ENCODE results near the gene TCN2. TPM values are rescaled to one million over a fixed set of nuclear protein-coding genes. Genes with fewer than 3 reads are reported as not detected.

TCN2 gene
- total RNA-seq, 1 donor from 2014 or later, result 33.9 TPM

GRCh38 chr22:30635273-30636225 is 28.6 kb downstream of the TCN2 start, which contains the start of gene SLC35E4:
Gene SLC35E4 (plus strand): TSS chr22:30635781. CDS start chr22:30636451, 670 bp downstream.
- peak; percentile 94 for DNase-seq (ENCODE audit: low spot score)
- H3K9me3 Mint-ChIP-seq, result peaks cover 2% of the 10 kb centered on the region
- Histone ChIP-seq H3K27ac (no peak within 1 kb of the TSS), H3K9me3 (ENCODE audit: low read depth) (no peaks in the 10 kb centered on the region), H3K36me3 (no peaks in the 10 kb centered on the region), H3K4me3 (peak within 1 kb of the TSS; percentile 69), H2AFZ (replicated peaks) (peak within 1 kb of the TSS; percentile 90), H3K4me2 (peak within 1 kb of the TSS; percentile 96), H4K20me1 (ENCODE audit: low read depth) (no peaks in the 10 kb centered on the region), H3K4me1 (peaks cover 3% of the 10 kb centered on the region), H3K27me3 (peaks cover 8% of the 10 kb centered on the region), H3K79me2 (ENCODE audit: low read depth) (no peaks in the 10 kb centered on the region), H3F3A (ENCODE audit: low read depth) (peaks cover 15% of the 10 kb centered on the region), H3K9ac (no peak within 1 kb of the TSS)
- H3K4me3 Mint-ChIP-seq, result peak within 1 kb of the TSS; percentile 86
- peaks cover 5% of the 10 kb centered on the region for H3K36me3 Mint-ChIP-seq
- peaks cover 23% of the 10 kb centered on the region for H3K4me1 Mint-ChIP-seq
- TF ChIP-seq CTCF (IDR thresholded peaks at IDR 0.05), result peak; percentile 42
- TF ChIP-seq EZH2phosphoT487 (IDR thresholded peaks at IDR 0.05), result no peak
- TF ChIP-seq EZH2 (IDR thresholded peaks at IDR 0.05), result no peak
- H3K27ac Mint-ChIP-seq, result no peak within 1 kb of the TSS
- peaks cover 7% of the 10 kb centered on the region for H3K27me3 Mint-ChIP-seq (ENCODE audit: insufficient read depth, low read depth)

DNA sequence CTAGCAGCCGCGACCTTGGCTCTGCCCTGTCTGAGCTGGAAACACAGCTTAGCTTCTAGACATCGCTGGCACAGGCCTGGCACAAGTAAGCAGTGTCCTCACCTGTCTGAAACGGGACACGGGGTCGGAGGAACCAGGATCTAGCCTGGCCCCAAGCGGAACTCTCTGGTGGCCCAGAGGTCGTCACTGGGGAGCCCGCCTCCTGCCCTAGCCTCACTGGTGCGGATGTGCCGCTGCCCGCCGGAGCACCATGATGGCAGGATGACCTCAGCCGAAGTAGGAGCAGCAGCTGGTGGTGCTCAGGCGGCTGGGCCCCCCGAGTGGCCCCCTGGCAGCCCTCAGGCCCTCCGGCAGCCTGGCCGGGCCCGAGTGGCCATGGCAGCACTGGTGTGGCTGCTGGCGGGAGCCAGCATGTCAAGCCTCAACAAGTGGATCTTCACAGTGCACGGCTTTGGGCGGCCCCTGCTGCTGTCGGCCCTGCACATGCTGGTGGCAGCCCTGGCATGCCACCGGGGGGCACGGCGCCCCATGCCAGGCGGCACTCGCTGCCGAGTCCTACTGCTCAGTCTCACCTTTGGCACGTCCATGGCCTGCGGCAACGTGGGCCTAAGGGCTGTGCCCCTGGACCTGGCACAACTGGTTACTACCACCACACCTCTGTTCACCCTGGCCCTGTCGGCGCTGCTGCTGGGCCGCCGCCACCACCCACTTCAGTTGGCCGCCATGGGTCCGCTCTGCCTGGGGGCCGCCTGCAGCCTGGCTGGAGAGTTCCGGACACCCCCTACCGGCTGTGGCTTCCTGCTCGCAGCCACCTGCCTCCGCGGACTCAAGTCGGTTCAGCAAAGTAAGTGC is 29.5 kb downstream of the TCN2 start:
- Mint-ChIP-seq H3K4me1 (peaks cover 23% of the 10 kb centered on the region), H3K4me3 (peak overlapping the region; percentile 86), H3K9me3 (no peaks in the 10 kb centered on the region), H3K36me3 (peaks cover 5% of the 10 kb centered on the region), H3K27me3 (ENCODE audit: insufficient read depth, low read depth) (peaks cover 7% of the 10 kb centered on the region), H3K27ac (no peak overlapping the region)
- Histone ChIP-seq H3K9me3 (ENCODE audit: low read depth) (no peaks in the 10 kb centered on the region), H3K4me2 (peak overlapping the region; percentile 96), H3K27ac (no peak overlapping the region), H3K9ac (no peak overlapping the region), H3K36me3 (no peaks in the 10 kb centered on the region), H3K4me1 (peaks cover 3% of the 10 kb centered on the region), H3K27me3 (peaks cover 8% of the 10 kb centered on the region), H2AFZ (replicated peaks) (no peak overlapping the region), H4K20me1 (ENCODE audit: low read depth) (no peaks in the 10 kb centered on the region), H3F3A (ENCODE audit: low read depth) (peaks cover 15% of the 10 kb centered on the region), H3K4me3 (peak overlapping the region; percentile 69), H3K79me2 (ENCODE audit: low read depth) (no peaks in the 10 kb centered on the region)
- peak; percentile 14 for DNase-seq (ENCODE audit: low spot score)
- TF ChIP-seq CTCF (IDR thresholded peaks at IDR 0.05) (no peak), EZH2phosphoT487 (IDR thresholded peaks at IDR 0.05) (no peak), EZH2 (IDR thresholded peaks at IDR 0.05) (no peak)

DNA sequence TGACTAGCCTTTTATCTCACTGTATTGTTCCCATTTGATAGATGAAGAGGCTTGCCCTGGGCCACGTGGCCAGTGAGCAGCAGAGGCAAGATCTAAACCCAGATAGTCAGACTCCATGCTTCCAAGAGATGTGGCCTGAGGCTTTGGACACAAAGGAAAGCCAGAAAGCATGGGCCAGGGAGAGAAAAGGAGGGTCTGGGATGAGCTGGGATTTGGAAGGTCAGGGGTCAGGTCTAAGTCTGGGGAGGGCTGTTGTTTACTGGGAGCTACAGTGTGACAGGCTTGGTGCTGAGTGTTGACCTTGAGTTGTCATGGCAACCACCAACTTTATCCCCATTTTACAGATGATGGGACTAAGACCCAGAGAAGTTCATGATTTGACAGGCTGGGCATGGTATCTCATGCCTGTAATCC is 30.7 kb downstream of the TCN2 start:
- H3K9me3 ChIP-seq (ENCODE audit: low read depth), result no peaks in the 10 kb centered on the region
- H2AFZ ChIP-seq (replicated peaks), result no peak overlapping the region
- H3K27me3 ChIP-seq, result peaks cover 8% of the 10 kb centered on the region
- no peak overlapping the region for H3K4me2 ChIP-seq
- no peak for DNase-seq (ENCODE audit: low spot score)
- no peaks in the 10 kb centered on the region for H3K79me2 ChIP-seq (ENCODE audit: low read depth)
- H3K27ac Mint-ChIP-seq, result no peak overlapping the region
- H3K4me1 ChIP-seq, result peaks cover 3% of the 10 kb centered on the region
- no peak overlapping the region for H3K27ac ChIP-seq
- H3F3A ChIP-seq (ENCODE audit: low read depth), result peaks cover 15% of the 10 kb centered on the region
- peaks cover 23% of the 10 kb centered on the region for H3K4me1 Mint-ChIP-seq
- TF ChIP-seq CTCF (IDR thresholded peaks at IDR 0.05) (no peak), EZH2phosphoT487 (IDR thresholded peaks at IDR 0.05) (no peak), EZH2 (IDR thresholded peaks at IDR 0.05) (no peak)
- H3K4me3 Mint-ChIP-seq, result peak overlapping the region; percentile 34
- H3K27me3 Mint-ChIP-seq (ENCODE audit: insufficient read depth, low read depth), result peaks cover 7% of the 10 kb centered on the region
- H4K20me1 ChIP-seq (ENCODE audit: low read depth), result no peaks in the 10 kb centered on the region
- H3K9ac ChIP-seq, result no peak overlapping the region
- H3K36me3 Mint-ChIP-seq, result peaks cover 5% of the 10 kb centered on the region
- no peaks in the 10 kb centered on the region for H3K9me3 Mint-ChIP-seq
- H3K36me3 ChIP-seq, result no peaks in the 10 kb centered on the region
- no peak overlapping the region for H3K4me3 ChIP-seq

Measured in neural progenitor cell (in vitro differentiated cells).